HG03378 (cell line): ENCODE measurements around the gene KRTAP15-1.

ENCODE experiments used
- ATAC-seq: cut with Tn5 transposase; IDR thresholded peaks from one replicate; pipeline ENCODE4 v1.9.1; 2021; ENCODE audit warnings: mild to moderate bottlenecking, moderate library complexity; ENCODE audit not compliant: unreplicated experiment

Gene KRTAP15-1

GRCh38 chr21:30439975-30440374 is at the start of gene KRTAP15-1:
KRTAP15-1 (plus strand) TSS chr21:30440275; CDS start chr21:30440328, 53 bp downstream.
- ATAC-seq: no peak

GRCh38 chr21:30391492-30392025 is 48.5 kb upstream of the KRTAP15-1 start:
- ATAC-seq: no peak

- no peak for ATAC-seq
Measured at GRCh38 chr21:30395731-30396130, 44.3 kb upstream of the KRTAP15-1 start, which contains the start of gene KRTAP13-1. KRTAP13-1 (plus strand) TSS chr21:30396031; CDS start chr21:30396087, 56 bp downstream.

GRCh38 chr21:30408782-30409494 is 31.1 kb upstream of the KRTAP15-1 start:
- no peak for ATAC-seq

DNA sequence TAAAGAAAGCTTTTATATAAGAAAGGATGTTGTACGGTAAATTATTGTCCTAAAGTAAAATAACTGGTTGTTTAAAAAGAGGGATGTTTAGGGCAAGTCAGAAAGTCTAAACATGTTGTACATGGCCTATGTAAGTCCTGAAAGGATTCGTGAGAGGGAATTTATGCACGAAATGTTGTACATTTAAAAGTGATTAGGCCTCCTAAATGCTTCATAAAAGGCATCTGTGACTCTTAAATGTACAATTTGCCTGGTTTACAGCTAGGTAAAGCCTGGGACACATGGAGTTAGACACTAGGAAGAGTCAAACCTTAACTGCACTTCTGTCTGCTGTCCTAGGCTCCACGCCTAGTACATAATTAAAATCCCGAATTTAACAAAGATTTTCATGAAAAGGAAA is 24.1 kb upstream of the KRTAP15-1 start:
- ATAC-seq: no peak

DNA sequence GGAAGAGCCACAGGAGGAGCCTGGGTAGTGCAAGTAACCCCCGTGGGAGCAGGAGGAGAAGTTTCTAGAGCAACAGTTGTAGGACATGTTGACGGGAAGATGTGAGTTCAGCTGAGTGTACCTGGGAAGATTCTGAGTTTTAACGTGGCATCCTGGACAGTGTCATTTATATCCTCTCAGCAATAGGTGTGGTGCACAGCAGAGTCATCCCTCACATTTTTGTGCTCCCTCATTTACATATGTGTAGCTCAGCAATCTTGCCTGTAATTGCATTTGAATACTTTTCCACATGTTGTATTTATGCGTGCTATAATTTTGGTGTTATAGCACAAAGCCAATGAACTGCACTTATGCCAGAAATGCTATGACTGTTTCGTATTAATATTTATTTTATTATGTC is 14.2 kb upstream of the KRTAP15-1 start, which contains the start of gene KRTAP13-3:
Gene KRTAP13-3 (minus strand): TSS at position 101 of the 400 bp plus-strand sequence. CDS start 14 bp downstream, at position 87.
- ATAC-seq: no peak

DNA sequence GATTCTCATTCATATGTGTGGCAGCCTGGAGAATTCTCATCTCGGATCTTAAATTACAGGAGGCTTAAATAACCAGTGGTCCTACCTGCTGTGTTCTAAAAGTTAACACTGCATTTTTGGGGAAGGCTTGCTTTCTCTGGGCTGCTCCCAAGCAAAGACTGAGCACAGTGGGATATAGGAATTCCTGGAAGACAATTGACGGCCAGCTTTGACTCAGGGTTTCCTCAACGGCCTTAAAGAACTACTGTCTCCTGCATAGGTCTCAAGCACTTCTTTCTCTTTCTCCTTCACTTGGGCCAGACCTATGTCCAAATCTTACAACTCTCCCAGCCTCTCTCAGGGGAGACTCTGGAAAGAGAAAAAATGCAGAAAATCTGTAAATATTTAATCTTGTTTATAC is 13.3 kb upstream of the KRTAP15-1 start:
- ATAC-seq: no peak

DNA sequence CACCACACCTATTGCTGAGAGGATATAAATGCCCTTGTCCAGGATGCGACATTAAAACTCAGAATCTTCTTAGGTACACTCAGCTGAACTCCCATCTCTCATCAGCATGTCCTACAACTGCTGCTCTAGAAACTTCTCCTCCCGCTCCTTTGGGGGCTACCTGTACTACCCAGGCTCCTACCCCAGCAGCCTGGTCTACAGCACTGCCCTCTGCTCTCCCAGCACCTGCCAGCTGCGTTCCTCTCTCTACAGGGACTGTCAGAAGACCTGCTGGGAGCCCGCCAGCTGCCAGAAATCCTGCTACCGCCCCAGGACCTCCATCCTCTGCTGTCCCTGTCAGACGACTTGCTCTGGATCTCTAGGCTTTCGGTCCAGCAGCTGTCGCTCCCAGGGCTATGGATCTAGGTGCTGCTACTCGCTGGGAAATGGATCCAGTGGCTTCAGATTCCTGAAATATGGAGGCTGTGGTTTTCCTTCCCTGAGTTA is 9.9 kb upstream of the KRTAP15-1 start, which contains the start of gene KRTAP13-4:
Gene KRTAP13-4 (plus strand): TSS at position 51 of the 486 bp plus-strand sequence. CDS start 56 bp downstream, at position 107.
- no peak for ATAC-seq

DNA sequence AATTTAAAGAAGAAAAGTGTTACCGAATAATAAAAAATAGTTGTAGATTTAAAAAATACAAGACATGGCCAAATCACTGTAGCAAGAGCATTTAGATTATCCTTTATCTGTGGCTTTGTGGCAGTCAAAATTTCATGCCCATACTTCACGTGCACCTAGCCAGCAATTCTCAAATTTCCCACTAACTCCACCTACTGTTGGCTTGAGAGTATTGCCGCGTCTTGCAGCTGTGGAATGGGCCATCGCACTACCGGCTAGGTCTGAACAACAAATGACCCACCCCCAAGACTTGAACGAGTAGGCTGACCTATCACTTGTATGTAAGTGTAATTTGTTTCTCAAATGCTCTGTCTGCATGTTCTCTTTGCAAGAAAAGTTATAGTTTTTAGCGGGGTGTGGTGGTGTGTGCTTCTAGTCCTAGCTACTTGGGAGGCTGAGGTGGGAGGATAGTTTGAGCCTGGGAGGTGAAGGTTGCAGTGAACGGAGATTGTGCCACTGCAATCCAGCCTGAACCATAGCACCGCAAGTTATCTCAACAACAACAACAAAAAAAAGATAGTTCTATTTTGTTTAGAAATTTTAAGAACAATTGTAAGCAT is 5.9 kb upstream of the KRTAP15-1 start:
- no peak for ATAC-seq

- ATAC-seq: no peak
Measured at GRCh38 chr21:30437010-30437565, 3.0 kb upstream of the KRTAP15-1 start.

DNA sequence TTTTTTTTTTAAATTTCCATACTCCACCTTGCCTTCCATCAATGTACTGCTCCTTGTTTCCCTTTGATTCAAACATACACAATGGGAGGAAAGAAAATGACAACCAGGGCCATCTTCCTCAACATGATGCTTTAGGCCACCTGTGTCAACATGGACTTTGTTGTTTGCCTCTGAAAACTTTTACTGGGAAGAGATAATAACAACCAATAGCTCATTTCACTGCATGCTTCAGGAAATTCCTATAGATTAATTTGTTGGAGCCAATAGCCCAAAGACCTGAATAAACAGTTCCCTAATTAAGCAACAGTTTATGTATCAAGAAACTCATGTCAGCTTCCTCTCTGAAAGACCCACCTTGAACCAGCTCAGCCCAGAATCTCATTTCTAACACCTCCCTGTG is 3.2 kb downstream of the KRTAP15-1 start:
- ATAC-seq: no peak

- no peak for ATAC-seq
Measured at GRCh38 chr21:30444204-30444603, 4.1 kb downstream of the KRTAP15-1 start.

DNA sequence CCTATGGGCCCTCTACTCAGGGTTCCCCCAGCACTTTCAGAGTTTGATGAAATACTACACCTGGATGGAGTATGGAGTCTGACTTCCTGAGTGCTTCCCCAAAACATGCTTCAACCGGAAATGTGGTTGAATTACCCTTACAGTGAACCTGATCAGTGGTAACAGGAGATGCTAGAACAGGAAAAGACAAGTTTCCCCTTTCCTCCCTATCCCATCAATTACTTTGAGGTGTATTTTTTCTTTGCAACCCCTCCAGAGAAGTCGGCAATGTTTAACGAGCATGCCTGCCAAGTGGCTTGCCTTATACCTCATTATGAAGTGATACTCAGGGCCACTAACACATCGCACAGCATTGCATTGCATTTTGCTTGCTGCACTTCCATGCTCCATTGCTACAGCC is 7.0 kb downstream of the KRTAP15-1 start:
- no peak for ATAC-seq

GRCh38 chr21:30448514-30448913 is 8.4 kb downstream of the KRTAP15-1 start:
- no peak for ATAC-seq

DNA sequence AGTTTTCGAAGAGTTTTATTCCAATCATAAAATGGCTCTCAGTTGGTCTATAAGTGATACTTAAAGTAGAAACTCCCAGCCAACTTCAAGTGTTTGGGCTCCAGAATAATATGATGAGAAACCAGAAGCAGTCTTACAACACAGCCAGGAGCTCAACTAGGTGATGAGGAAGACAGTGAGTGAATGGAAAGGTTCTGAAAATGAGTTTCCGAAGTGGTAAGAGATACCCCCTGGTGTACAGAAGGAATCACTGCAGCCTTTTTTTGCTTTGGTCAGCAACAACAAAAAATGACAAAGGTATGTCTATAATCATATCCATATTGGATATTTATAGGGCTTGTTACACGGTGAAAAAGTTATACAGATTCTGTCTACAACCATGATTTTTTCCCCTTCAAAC is 23.6 kb downstream of the KRTAP15-1 start:
- ATAC-seq: no peak

GRCh38 chr21:30468900-30469714 is 29.0 kb downstream of the KRTAP15-1 start:
- ATAC-seq: no peak

- ATAC-seq: no peak
Measured at GRCh38 chr21:30478004-30478403, 37.9 kb downstream of the KRTAP15-1 start.

DNA sequence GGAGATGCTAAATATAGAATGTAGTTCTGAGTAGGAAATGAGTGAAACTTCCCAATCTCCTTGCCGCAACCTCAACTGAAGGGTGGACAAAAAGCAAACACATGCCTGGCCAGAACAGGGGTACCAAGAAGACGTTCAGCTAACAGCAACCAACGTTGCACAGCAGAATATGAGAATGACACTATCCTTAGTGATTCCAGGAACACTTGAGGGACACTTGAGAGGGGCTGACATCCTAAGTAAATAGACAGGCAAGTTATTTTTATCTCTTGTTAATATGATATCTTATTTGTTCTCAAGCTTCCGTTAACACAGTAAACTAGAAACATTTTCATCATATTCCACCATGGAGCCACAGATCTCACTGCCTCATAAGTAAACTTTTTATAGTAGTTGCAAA is 39.2 kb downstream of the KRTAP15-1 start:
- no peak for ATAC-seq

- no peak for ATAC-seq
Measured at GRCh38 chr21:30480145-30480544, 40.1 kb downstream of the KRTAP15-1 start, which contains the start of gene KRTAP19-1. KRTAP19-1 (minus strand) TSS chr21:30480367; CDS start chr21:30480317, 50 bp downstream.

GRCh38 chr21:30482130-30482529 is 42.1 kb downstream of the KRTAP15-1 start:
- ATAC-seq: no peak
